GM21526 (cell line): ENCODE results near the gene DAZAP1.

Experiments
- ATAC-seq: cut with Tn5 transposase; IDR thresholded peaks from one replicate; pipeline ENCODE4 v1.9.1; 2021; ENCODE audit warnings: moderate library complexity; ENCODE audit not compliant: unreplicated experiment, low FRiP score

Gene DAZAP1

DNA sequence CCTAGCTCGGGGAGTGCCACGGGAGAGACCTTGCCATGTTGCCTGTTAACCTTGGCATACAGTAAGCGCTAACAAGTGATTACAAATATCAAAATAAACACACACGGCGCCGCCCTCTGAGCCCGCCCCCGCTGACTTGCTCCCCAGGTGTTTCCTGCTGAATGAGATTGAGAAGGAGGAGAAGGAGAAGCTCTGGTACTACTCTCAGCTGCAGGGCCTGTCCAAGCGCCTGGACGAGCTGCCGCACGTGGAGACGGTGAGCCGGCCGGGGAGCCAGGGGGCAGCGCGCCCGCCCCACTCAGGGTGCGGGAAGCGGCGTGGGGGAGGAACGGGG, 47.6 kb downstream of the DAZAP1 start:
- ATAC-seq: no peak

DNA sequence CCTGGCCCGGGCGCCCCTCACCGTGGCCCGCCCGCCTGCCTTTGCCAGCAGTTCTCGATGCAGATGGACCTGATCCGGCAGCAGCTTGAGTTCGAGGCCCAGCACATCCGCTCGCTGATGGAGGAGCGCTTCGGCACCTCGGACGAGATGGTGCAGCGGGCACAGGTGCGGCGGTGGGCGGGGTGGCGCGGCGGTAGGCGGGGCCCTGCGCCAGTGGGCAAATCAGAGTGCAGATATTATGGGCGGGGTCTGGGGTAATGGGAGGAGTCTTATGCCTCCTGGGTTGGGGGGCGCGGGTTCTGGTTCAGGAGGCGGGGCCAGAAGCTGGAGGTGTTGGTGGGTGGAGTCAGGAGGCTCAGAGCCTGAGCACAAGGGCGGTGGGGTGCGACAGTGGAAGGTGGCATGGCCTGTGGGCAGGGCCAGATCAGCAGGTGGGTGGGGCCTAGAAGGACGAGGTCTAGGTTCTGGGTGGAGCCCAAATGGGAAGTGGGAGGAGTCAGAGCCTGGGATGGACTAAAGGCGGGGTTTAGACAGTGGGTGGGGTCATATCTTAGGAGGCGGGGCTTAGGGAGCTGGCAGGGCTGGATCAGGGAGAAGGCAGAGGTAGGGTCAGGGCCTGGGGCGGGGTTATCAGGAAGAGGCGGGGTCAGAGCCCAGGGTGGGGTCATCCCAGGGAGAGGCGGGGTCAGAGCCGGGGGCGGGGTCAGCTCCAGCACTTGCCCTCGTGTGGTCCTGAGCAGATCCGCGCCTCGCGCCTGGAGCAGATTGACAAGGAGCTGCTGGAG, 48.1 kb downstream of the DAZAP1 start:
- no peak for ATAC-seq

DNA sequence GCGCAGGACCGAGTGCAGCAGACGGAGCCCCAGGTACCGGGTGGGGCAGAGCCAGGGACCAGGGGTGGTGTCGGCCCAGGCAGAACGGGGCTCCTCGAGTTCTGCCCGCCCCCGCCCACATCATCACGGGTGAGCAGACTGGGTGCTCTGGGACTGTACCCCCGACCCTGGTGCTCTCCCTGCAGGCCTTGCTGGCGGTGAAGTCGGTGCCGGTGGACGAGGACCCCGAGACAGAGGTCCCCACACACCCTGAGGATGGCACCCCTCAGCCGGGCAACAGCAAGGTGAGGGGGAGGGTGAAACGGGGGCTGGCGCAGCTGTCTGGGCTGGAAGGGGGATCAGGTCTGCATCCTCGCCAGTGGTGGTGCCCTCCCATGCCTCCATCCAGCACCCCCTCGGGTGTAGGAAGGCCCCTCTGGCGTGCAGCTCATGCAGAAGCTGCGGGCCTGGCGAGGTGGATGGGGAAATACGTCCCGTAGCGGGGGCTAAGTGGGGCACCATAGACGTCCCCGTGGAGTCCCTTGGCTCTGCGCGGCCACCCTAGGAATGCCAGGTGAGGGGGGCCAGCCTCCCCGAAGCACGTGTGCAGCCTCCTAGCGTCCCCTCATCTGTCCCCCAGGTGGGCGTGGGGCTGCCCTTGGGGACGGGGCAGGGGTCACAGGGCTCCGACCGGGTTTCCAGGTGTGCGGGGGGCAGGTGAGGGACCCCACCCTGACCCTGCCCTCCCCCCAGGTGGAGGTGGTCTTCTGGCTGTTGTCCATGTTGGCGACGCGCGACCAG, 48.9 kb downstream of the DAZAP1 start:
- no peak for ATAC-seq

DNA sequence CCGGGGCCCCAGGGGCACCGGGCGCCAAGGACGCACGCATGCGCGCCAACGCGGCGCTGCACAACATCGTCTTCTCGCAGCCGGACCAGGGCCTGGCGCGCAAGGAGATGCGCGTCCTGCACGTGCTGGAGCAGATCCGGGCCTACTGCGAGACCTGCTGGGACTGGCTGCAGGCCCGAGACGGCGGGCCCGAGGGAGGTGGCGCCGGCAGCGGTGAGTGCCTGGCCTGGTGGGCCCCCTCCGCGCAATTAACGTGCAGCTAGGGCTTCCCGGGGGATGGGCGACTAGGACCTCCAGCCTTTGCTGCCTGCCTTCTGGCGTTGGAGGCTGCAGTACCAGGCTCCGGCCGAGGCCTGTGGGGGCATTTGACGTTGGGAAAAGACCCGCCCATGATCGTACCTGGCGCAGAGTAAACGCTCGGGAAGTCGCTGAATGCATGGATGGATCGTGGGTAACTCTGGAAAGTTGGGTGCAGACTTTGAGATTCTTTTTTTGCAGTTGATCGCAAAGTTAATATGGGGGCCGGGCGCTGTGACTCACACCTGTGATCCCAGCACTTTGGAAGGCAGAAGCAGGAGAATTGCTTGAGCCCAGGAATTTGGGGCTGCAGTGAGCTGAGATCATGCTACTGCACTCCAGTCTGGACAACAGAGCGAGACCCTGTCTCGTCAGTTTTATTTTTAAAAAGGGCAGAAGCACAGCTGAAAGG, 49.8 kb downstream of the DAZAP1 start:
- no peak for ATAC-seq

DNA sequence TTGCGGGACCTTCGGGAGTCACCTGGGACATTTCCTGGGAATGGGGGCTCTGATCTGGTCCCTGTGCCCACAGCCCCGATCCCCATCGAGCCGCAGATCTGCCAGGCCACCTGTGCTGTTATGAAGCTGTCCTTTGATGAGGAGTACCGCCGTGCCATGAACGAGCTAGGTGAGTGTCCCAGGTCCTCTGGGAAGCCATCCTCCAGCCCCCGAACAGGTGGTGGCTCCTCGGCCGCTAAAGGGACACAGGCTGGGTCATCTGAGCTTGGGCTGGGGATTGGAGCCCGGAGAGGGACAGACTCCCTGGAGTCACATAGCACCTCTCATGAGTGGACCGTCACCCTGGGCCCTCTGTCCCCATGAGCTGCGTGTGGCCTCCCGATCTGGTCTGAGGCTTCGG, 50.5 kb downstream of the DAZAP1 start:
- no peak for ATAC-seq

DNA sequence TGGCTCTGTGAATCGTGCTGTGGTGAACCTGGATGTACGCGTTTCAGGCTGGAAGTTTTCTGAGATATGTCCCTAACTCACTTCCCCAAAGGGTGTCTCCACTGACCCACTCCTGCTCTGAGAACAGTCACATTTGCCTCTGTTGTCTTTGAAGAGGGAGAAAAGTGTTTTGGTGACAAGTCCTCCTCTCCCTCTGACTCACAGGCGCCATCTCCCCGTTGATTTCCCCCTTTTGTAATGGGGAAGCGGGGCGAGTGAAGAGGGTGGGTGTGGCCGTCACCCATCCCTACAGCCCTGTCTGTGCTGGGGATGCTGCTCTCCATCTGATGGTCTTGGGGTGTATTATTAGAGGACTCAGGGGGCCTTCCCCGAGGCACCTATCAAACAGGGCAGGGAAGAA, 52.1 kb downstream of the DAZAP1 start:
- no peak for ATAC-seq

DNA sequence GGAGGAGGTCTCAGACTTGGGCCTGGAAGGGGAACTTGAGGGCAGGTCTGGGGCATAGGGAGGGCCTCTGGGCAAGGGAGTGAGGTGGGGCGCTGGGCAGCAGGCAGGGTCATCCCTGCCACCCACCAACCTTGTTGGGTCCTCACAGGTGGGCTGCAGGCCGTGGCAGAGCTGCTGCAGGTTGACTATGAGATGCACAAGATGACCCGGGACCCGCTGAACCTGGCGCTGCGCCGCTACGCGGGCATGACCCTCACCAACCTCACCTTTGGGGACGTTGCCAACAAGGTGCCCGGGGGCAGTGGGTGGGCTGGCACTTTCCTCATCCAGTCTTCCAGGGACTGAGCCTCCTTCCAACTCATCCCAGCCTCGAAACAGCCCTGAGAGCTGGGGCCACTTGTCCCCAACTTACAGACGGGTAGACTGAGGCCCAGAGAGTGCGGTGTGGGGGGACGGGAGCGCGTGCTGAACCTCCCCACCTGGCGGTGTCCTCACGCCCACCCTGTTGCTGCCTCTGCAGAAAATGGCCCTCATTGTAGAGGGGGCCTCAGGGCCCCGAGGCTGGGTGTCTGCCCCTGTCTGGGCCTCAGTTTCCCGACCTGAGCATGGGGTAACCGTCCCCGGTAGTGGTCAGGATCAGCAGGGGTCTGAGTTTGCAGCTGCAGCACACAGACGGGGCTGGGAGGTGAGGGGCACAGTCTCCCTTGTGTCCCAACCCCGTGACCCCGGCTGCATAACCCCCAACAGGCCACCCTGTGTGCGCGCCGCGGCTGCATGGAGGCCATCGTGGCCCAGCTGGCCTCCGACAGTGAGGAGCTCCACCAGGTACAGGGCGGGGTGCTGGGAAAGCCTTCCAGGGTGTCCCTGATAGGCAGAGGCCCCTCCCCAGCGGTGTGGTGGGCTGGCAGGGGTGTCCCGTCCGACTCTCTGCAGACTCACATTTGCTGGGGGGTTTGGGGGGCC, 52.9 kb downstream of the DAZAP1 start:
- ATAC-seq: no peak

DNA sequence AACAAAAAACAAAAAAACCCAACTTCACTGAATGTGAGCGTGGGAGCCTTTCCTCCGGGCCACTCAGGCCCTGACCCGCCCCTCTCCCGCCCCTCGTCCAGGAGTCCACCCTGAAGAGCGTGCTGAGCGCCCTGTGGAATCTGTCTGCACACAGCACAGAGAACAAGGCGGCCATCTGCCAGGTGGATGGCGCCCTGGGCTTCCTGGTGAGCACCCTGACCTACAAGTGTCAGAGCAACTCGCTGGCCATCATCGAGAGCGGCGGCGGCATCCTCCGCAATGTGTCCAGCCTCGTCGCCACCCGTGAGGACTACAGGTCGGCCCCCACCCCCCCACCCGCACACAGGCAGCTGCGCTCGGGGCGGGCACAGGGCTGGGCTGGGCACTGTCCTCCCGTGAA, 54.5 kb downstream of the DAZAP1 start:
- no peak for ATAC-seq

DNA sequence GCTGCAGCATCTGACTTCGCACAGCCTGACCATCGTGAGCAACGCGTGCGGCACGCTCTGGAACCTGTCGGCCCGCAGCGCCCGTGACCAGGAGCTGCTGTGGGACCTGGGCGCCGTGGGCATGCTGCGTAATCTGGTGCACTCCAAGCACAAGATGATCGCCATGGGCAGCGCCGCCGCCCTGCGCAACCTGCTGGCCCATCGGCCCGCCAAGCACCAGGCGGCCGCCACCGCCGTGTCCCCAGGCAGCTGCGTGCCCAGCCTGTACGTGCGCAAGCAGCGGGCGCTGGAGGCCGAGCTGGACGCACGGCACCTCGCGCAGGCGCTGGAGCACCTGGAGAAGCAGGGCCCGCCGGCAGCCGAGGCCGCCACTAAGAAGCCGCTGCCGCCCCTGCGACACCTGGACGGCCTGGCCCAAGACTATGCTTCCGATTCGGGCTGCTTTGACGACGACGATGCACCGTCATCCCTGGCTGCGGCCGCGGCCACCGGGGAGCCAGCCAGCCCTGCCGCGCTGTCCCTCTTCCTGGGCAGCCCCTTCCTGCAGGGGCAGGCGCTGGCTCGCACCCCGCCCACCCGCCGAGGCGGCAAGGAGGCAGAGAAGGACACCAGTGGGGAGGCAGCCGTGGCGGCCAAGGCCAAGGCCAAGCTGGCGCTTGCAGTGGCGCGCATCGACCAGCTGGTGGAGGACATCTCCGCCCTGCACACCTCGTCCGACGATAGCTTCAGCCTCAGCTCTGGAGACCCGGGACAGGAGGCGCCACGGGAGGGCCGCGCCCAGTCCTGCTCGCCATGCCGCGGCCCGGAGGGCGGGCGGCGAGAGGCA, 58.0 kb downstream of the DAZAP1 start:
- no peak for ATAC-seq

DNA sequence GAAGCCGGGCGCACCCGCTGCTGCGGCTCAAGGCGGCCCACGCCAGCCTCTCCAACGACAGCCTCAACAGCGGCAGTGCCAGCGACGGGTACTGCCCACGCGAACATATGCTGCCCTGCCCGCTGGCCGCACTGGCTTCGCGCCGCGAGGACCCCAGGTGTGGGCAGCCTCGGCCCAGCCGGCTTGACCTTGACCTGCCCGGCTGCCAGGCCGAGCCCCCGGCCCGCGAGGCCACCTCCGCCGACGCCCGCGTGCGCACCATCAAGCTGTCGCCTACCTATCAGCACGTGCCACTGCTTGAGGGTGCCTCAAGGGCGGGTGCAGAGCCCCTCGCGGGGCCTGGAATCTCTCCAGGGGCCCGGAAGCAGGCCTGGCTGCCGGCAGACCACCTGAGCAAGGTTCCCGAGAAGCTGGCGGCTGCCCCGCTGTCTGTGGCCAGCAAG, 58.7 kb downstream of the DAZAP1 start:
- no peak for ATAC-seq

DNA sequence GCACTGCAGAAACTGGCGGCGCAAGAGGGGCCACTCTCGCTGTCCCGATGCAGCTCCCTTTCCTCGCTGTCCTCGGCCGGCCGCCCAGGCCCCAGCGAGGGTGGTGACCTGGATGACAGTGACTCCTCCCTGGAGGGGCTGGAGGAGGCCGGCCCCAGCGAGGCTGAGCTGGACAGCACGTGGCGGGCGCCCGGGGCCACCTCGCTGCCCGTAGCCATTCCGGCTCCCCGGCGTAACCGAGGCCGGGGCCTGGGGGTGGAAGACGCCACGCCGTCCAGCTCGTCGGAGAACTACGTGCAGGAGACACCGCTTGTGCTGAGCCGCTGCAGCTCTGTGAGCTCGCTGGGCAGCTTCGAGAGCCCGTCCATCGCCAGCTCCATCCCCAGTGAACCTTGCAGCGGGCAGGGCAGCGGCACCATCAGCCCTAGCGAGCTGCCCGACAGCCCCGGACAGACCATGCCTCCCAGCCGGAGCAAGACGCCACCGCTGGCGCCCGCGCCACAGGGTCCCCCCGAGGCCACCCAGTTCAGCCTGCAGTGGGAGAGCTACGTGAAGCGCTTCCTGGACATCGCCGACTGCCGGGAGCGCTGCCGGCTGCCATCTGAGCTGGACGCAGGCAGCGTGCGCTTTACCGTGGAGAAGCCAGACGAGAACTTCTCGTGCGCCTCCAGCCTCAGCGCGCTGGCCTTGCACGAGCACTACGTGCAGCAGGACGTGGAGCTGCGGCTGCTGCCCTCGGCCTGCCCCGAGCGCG, 59.3 kb downstream of the DAZAP1 start:
- ATAC-seq: no peak

DNA sequence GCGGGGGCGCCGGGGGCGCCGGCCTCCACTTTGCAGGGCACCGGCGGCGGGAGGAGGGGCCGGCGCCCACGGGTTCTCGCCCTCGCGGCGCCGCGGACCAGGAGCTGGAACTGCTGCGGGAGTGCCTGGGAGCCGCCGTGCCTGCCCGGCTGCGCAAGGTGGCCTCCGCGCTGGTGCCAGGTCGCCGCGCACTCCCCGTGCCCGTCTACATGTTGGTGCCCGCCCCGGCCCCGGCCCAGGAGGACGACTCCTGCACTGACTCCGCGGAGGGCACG, 59.8 kb downstream of the DAZAP1 start:
- ATAC-seq: no peak

DNA sequence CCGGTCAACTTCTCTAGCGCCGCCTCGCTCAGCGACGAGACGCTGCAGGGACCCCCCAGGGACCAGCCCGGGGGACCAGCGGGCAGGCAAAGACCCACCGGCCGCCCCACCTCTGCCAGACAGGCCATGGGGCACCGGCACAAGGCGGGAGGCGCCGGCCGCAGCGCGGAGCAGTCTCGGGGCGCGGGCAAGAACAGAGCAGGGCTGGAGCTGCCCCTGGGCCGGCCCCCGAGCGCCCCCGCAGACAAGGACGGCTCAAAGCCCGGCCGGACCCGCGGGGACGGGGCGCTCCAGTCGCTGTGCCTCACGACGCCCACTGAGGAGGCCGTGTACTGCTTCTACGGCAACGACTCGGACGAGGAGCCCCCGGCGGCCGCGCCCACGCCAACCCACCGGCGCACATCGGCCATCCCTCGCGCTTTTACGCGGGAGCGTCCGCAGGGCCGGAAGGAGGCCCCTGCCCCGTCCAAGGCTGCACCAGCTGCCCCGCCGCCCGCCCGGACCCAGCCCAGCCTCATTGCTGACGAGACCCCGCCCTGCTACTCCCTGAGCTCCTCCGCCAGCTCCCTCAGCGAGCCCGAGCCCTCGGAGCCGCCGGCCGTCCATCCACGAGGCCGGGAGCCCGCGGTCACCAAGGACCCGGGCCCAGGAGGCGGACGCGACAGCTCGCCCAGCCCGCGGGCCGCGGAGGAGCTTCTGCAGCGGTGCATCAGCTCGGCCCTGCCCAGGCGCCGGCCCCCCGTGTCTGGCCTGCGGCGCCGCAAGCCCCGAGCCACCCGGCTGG, 60.3 kb downstream of the DAZAP1 start:
- ATAC-seq: no peak

DNA sequence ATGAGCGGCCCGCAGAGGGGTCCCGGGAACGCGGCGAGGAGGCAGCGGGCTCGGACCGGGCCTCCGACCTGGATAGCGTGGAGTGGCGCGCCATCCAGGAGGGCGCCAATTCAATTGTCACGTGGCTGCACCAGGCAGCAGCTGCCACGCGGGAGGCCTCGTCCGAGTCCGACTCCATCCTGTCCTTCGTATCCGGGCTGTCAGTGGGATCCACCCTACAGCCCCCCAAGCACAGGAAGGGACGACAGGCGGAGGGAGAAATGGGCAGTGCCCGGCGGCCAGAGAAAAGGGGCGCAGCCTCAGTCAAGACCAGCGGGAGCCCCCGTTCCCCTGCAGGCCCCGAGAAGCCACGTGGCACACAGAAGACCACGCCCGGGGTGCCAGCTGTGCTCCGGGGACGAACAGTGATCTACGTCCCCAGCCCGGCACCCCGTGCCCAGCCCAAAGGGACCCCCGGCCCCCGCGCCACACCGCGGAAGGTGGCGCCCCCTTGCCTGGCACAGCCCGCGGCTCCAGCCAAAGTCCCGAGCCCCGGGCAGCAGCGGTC, 61.0 kb downstream of the DAZAP1 start:
- ATAC-seq: no peak

DNA sequence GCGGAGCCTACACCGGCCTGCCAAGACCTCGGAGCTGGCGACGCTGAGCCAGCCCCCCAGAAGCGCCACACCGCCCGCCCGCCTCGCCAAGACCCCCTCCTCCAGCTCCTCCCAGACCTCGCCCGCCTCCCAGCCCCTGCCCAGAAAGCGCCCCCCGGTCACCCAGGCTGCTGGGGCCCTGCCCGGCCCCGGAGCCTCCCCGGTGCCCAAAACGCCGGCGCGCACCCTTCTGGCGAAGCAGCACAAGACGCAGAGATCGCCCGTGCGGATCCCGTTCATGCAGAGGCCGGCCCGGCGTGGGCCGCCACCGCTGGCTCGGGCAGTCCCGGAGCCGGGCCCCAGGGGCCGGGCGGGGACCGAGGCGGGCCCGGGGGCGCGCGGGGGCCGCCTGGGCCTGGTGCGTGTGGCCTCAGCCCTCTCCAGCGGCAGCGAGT, 61.5 kb downstream of the DAZAP1 start:
- ATAC-seq: no peak

DNA sequence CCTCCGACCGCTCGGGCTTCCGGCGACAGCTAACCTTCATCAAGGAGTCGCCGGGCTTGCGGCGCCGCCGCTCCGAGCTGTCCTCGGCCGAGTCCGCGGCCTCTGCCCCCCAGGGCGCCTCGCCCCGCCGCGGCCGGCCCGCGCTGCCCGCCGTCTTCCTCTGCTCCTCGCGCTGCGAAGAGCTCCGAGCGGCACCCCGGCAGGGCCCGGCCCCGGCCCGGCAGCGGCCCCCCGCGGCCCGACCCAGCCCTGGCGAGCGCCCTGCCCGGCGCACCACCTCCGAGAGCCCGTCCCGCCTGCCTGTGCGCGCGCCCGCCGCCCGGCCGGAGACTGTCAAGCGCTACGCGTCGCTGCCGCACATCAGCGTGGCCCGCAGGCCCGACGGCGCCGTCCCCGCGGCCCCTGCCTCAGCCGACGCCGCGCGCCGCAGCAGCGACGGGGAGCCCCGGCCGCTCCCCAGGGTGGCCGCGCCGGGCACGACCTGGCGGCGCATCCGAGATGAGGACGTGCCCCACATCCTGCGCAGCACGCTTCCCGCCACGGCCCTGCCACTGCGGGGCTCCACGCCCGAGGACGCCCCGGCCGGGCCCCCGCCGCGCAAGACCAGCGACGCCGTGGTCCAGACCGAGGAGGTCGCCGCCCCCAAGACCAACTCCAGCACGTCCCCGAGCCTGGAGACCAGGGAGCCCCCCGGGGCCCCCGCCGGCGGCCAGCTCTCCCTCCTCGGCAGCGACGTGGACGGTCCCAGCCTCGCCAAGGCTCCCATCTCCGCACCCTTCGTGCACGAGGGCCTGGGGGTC, 62.1 kb downstream of the DAZAP1 start:
- ATAC-seq: no peak

DNA sequence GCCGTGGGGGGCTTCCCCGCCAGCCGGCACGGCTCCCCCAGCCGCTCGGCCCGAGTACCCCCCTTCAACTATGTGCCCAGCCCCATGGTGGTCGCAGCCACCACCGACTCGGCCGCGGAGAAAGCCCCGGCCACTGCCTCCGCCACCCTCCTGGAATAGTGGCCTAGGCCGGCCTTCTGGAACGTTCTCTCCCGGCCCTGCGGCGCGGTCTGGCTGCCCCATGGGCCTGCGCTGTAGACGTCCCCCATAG, 62.6 kb downstream of the DAZAP1 start:
- no peak for ATAC-seq
